IMR-90 (cell line): ENCODE data around the gene FRMD4B. TPM values are rescaled to one million over a fixed set of nuclear protein-coding genes. Genes with fewer than 3 reads are reported as not detected.

Source experiments
- ATAC-seq: fragments of 200-7000 bp; cut with Tn5 transposase; 2 replicates; pipeline ENCODE4 v1.9.1; 2020; ENCODE audit warnings: low read depth, mild to moderate bottlenecking, moderate library complexity
- BruUV-seq: library from RNA; stranded (reverse); fragments of 400-500 nt; replicated peaks from 2 replicates; lab custom pipeline; 2021; lab: Mats Ljungman, UMichigan
- CTCF ChIA-PET: fragments of 300-600 bp; formaldehyde crosslinking; extraction: SDS; loops from one replicate; lab custom pipeline; 2021; ENCODE audit warnings: antibody characterized with exemption; lab: Yijun Ruan, JAX
- POLR2A ChIA-PET: fragments of 300-600 bp; sonication (Branson Sonifier 250); formaldehyde crosslinking; loops from one replicate; lab custom pipeline; 2022; ENCODE audit warnings: antibody characterized with exemption; ENCODE audit not compliant: unreplicated experiment; lab: Charles Lee
- DNase-seq: peaks from one replicate; pipeline ENCODE4 v3.0.0; 2013
- H2AFZ ChIP-seq: replicated peaks from 2 replicates; pipeline ENCODE3; 2013; ENCODE audit warnings: low read length, mild to moderate bottlenecking; ENCODE audit not compliant: poor library complexity
- H2AK5ac ChIP-seq: 2 replicates; pipeline ENCODE4 v1.6.1; 2013; ENCODE audit warnings: low read depth, low read length, inconsistent platforms
- H2AK9ac ChIP-seq: replicated peaks from 2 replicates; pipeline ENCODE3; 2013; ENCODE audit warnings: mild to moderate bottlenecking, low read depth, low read length, moderate library complexity; ENCODE audit not compliant: poor library complexity
- H2BK120ac ChIP-seq: 2 replicates; pipeline ENCODE4 v1.6.1; 2013; ENCODE audit warnings: low read depth, low read length, inconsistent platforms
- H2BK15ac ChIP-seq: 3 replicates; pipeline ENCODE4 v1.6.1; 2013; ENCODE audit warnings: low read depth, low read length, inconsistent platforms
- H2BK20ac ChIP-seq: 2 replicates; pipeline ENCODE4 v1.6.1; 2013; ENCODE audit warnings: low read depth, mild to moderate bottlenecking, inconsistent platforms, low read length, moderate library complexity
- H2BK5ac ChIP-seq: 2 replicates; pipeline ENCODE4 v1.6.1; 2013; ENCODE audit warnings: mild to moderate bottlenecking, low read depth, low read length, inconsistent platforms; ENCODE audit not compliant: poor library complexity, severe bottlenecking
- H3K14ac ChIP-seq: replicated peaks from 2 replicates; pipeline ENCODE4 v1.6.1; 2013; ENCODE audit warnings: low read depth, low read length, inconsistent platforms
- H3K18ac ChIP-seq: 2 replicates; pipeline ENCODE4 v1.6.1; 2013; ENCODE audit warnings: low read depth, low read length, control low read depth
- H3K23ac ChIP-seq: 2 replicates; pipeline ENCODE4 v1.6.1; 2013; ENCODE audit warnings: low read depth, low read length, inconsistent platforms
- H3K27ac ChIP-seq: 2 replicates; pipeline ENCODE4 v1.5.1; 2013; ENCODE audit warnings: mild to moderate bottlenecking, control low read depth, low read length; ENCODE audit not compliant: insufficient read depth
- H3K27me3 ChIP-seq: 2 replicates; pipeline ENCODE4 v1.6.1; 2013; ENCODE audit warnings: low read length; ENCODE audit not compliant: control insufficient read depth, insufficient read depth
- H3K36me3 ChIP-seq: 2 replicates; pipeline ENCODE4 v1.6.1; 2013; ENCODE audit warnings: low read length, mixed read lengths; ENCODE audit not compliant: control insufficient read depth, insufficient read depth
- H3K4ac ChIP-seq: 2 replicates; pipeline ENCODE4 v1.6.1; 2013; ENCODE audit warnings: low read depth, low read length, inconsistent platforms
- H3K4me1 ChIP-seq: 2 replicates; pipeline ENCODE4 v1.6.1; 2013; ENCODE audit warnings: low read length, mixed read lengths; ENCODE audit not compliant: control insufficient read depth, insufficient read depth
- H3K4me2 ChIP-seq: 2 replicates; pipeline ENCODE4 v1.6.1; 2013; ENCODE audit warnings: low read depth, mild to moderate bottlenecking, control low read depth, low read length, moderate library complexity
- H3K4me3 ChIP-seq: 2 replicates; pipeline ENCODE4 v1.5.1; 2013; ENCODE audit warnings: low read depth, mild to moderate bottlenecking, control low read depth, low read length, moderate library complexity; ENCODE audit not compliant: insufficient read depth
- H3K56ac ChIP-seq: 2 replicates; pipeline ENCODE4 v1.6.1; 2013; ENCODE audit warnings: low read length, inconsistent platforms; ENCODE audit not compliant: insufficient read depth; ENCODE audit errors: extremely low read depth
- H3K79me1 ChIP-seq, 2 experiments: 2 replicates each; pipeline ENCODE4 v1.6.1; 2013; ENCODE audit warnings: low read length in 2 of 2, inconsistent platforms in 1 of 2, low read depth in 1 of 2
- H3K9ac ChIP-seq: 2 replicates; pipeline ENCODE4 v1.6.1; 2013; ENCODE audit warnings: low read depth, low read length, control low read depth
- H3K9me1 ChIP-seq: 2 replicates; pipeline ENCODE4 v1.6.1; 2013; ENCODE audit warnings: low read length, inconsistent platforms; ENCODE audit not compliant: insufficient read depth
- H3K9me3 ChIP-seq: 2 replicates; pipeline ENCODE4 v1.6.1; 2013; ENCODE audit warnings: low read length; ENCODE audit not compliant: control insufficient read depth, insufficient read depth
- H4K20me1 ChIP-seq: 2 replicates; pipeline ENCODE4 v1.6.1; 2013; ENCODE audit warnings: low read length, inconsistent platforms; ENCODE audit not compliant: insufficient read depth
- H4K5ac ChIP-seq: 2 replicates; pipeline ENCODE4 v1.6.1; 2013; ENCODE audit warnings: mild to moderate bottlenecking, low read depth, low read length, control low read depth
- H4K8ac ChIP-seq, 2 experiments: 2 replicates each; pipeline ENCODE4 v1.6.1; 2013; ENCODE audit warnings: low read depth in 2 of 2, low read length in 2 of 2, control low read depth in 1 of 2, inconsistent platforms in 1 of 2
- H4K91ac ChIP-seq: 2 replicates; pipeline ENCODE4 v1.6.1; 2013; ENCODE audit warnings: low read depth, low read length, inconsistent platforms; ENCODE audit not compliant: insufficient read depth
- BHLHE40 ChIP-seq: fragments of 150-350 bp; IDR thresholded peaks from 2 replicates; pipeline ENCODE4 v1.6.1; 2016; ENCODE audit warnings: mild to moderate bottlenecking, low read depth, low read length
- CEBPB ChIP-seq: IDR thresholded peaks from 2 replicates; pipeline ENCODE4 v1.6.1; 2012; ENCODE audit warnings: low read depth, low read length, improper control_type of control experiment
- CHD1 ChIP-seq: IDR thresholded peaks from 2 replicates; pipeline ENCODE4 v1.6.1; 2012; ENCODE audit warnings: low read depth, low read length, improper control_type of control experiment
- ELK1 ChIP-seq: fragments of 150-350 bp; IDR thresholded peaks from 2 replicates; pipeline ENCODE4 v1.6.1; 2016; ENCODE audit warnings: low read depth, mild to moderate bottlenecking, low read length, moderate library complexity, borderline replicate concordance
- FOS ChIP-seq: fragments of 150-350 bp; IDR thresholded peaks from 2 replicates; pipeline ENCODE4 v1.6.1; 2016; ENCODE audit warnings: low read depth, low read length
- MAFK ChIP-seq: IDR thresholded peaks from 2 replicates; pipeline ENCODE4 v1.6.1; 2012; ENCODE audit warnings: low read depth, low read length, improper control_type of control experiment
- MXI1 ChIP-seq: IDR thresholded peaks from 2 replicates; pipeline ENCODE4 v1.6.1; 2012; ENCODE audit warnings: low read depth, mild to moderate bottlenecking, low read length, moderate library complexity, borderline replicate concordance
- RFX5 ChIP-seq: IDR thresholded peaks from 2 replicates; pipeline ENCODE4 v1.8.0; 2012; ENCODE audit warnings: low read depth, mild to moderate bottlenecking, low read length, moderate library complexity
- SMC3 ChIP-seq: fragments of 150-350 bp; IDR thresholded peaks from 2 replicates; pipeline ENCODE4 v1.6.1; 2016; ENCODE audit warnings: low read depth, mild to moderate bottlenecking, antibody characterized with exemption, low read length, moderate library complexity
- USF2 ChIP-seq: fragments of 150-350 bp; IDR thresholded peaks from 2 replicates; pipeline ENCODE4 v1.6.1; 2017; ENCODE audit warnings: mild to moderate bottlenecking, antibody characterized with exemption, low read length, low read depth
- WGBS, 2 experiments: methylation state at CpG; one replicate each; pipeline versions ENCODE4 v1.1.5 to v1.1.7; 2013; ENCODE audit warnings: missing lambda C conversion rate in 2 of 2; ENCODE audit not compliant: insufficient read length in 1 of 2; ENCODE audit errors: extremely low coverage in 2 of 2; 5-methylcytosine and 5-hydroxymethylcytosine counted together
- dilution Hi-C: fragments of 300-500 bp; cut with HindIII; formaldehyde crosslinking; loops from one replicate; pipeline ENCODE4 v1.14.3; 2018; ENCODE audit warnings: low sequenced_read_pairs; ENCODE audit not compliant: unreplicated experiment
- in situ Hi-C: fragments of 300-500 bp; cut with MboI; formaldehyde crosslinking; loops from 3 replicates; pipeline ENCODE4 v1.14.3; 2019; ENCODE audit warnings: low sequenced_read_pairs, inconsistent platforms, mixed read lengths
- intact Hi-C: fragments of 100-400 bp; cut with micrococcal nuclease; formaldehyde crosslinking; loops from 2 replicates; pipeline ENCODE4 v1.10.0; 2022
- polyA plus RNA-seq, 3 experiments: library from polyadenylated mRNA; depleted of rRNA; stranded (reverse); fragments of >200 nt; gene quantifications; 2 replicates each; pipeline ENCODE4 v1.2.3, GENCODE V29; 2012; ENCODE audit warnings: low replicate concordance in 1 of 3
- total RNA-seq: library from RNA; depleted of rRNA; stranded (reverse); fragments of >200 nt; gene quantifications from 2 replicates; pipeline ENCODE4 v1.2.3, GENCODE V29; 2012
- TF ChIP-seq, protein P1 (sequence below): conservative IDR thresholded peaks from 2 replicates; pipeline ENCODE4 v1.5.1; 2012; ENCODE audit warnings: mild to moderate bottlenecking, low read depth, low read length, improper control_type of control experiment

Gene FRMD4B
- total and polyA plus RNA-seq, 2 of the 4 experiments (the other 2 are of a cell fraction), result 0.14 to 0.36 TPM

GRCh38 chr3:69174871-69175737 lies 210.8 kb downstream of the FRMD4B start:
- no peak overlapping the region for H4K91ac ChIP-seq
- no peak overlapping the region for H3K27ac ChIP-seq
- no peak for DNase-seq
- H3K4ac ChIP-seq, result no peak overlapping the region
- H4K5ac ChIP-seq, result no peak overlapping the region
- WGBS, 2 experiments, result no CpG with 5 or more reads among the region's 4 CpGs
- intact Hi-C loops (no loop called here), dilution Hi-C loops (no loop called here), in situ Hi-C loops (loop anchor here (25.0 kb wide), 1 partner anchor 787 kb away; no protein-coding TSS in a partner anchor)
- H3K9ac ChIP-seq, result no peak overlapping the region
- no peak overlapping the region for H4K8ac ChIP-seq
- H2AFZ ChIP-seq, result no peak overlapping the region
- ChIA-PET POLR2A (no interaction called here), CTCF (interaction anchor here (1.5 to 3.3 kb wide), 2 partner anchors 14 to 131 kb away, joined by 7 to 16 read pairs; no protein-coding TSS in a partner anchor)
- no peak for ATAC-seq
- peaks cover 6% of the 10 kb centered on the region for H3K27me3 ChIP-seq
- TF ChIP-seq ELK1 (no peak), FOS (no peak), SMC3 (no peak), MXI1 (no peak), BHLHE40 (no peak), CHD1 (no peak), USF2 (no peak), MAFK (no peak), CEBPB (no peak), RFX5 (no peak)
- TF ChIP-seq, protein P1, sequence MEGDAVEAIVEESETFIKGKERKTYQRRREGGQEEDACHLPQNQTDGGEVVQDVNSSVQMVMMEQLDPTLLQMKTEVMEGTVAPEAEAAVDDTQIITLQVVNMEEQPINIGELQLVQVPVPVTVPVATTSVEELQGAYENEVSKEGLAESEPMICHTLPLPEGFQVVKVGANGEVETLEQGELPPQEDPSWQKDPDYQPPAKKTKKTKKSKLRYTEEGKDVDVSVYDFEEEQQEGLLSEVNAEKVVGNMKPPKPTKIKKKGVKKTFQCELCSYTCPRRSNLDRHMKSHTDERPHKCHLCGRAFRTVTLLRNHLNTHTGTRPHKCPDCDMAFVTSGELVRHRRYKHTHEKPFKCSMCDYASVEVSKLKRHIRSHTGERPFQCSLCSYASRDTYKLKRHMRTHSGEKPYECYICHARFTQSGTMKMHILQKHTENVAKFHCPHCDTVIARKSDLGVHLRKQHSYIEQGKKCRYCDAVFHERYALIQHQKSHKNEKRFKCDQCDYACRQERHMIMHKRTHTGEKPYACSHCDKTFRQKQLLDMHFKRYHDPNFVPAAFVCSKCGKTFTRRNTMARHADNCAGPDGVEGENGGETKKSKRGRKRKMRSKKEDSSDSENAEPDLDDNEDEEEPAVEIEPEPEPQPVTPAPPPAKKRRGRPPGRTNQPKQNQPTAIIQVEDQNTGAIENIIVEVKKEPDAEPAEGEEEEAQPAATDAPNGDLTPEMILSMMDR, result no peak
- H3K36me3 ChIP-seq, result no peaks in the 10 kb centered on the region
- H3K79me1 ChIP-seq, result no peaks in the 10 kb centered on the region
- no peak overlapping the region for H2AK5ac ChIP-seq
- H2BK20ac ChIP-seq, result no peak overlapping the region
- H3K14ac ChIP-seq, result no peak overlapping the region
- no peak overlapping the region for H3K4me2 ChIP-seq
- H3K23ac ChIP-seq, result no peak overlapping the region
- no TSS peak for BruUV-seq
- no peak overlapping the region for H3K18ac ChIP-seq
- no peaks in the 10 kb centered on the region for H4K20me1 ChIP-seq
- no peak overlapping the region for H3K4me3 ChIP-seq
- H2BK15ac ChIP-seq, result no peak overlapping the region
- no peak overlapping the region for H2BK120ac ChIP-seq
- H3K9me1 ChIP-seq, result no peaks in the 10 kb centered on the region
- no peak overlapping the region for H3K56ac ChIP-seq
- H3K9me3 ChIP-seq, result no peaks in the 10 kb centered on the region
- H2BK5ac ChIP-seq, result no peak overlapping the region
- H3K4me1 ChIP-seq, result no peaks in the 10 kb centered on the region
- H2AK9ac ChIP-seq, result no peak overlapping the region
